Stimulated activated CD4-positive, alpha-beta T cell treated with anti-CD3 and anti-CD28 coated beads, Interleukin-15, amount 100 ng/mL, for 1 hour (primary cell): ENCODE results near the gene SCUBE1.
"Not testable (repeated sequence)": the region's sequence is repeated elsewhere in the genome, so short reads cannot be mapped to it uniquely, and the experiment has no call there.

Experiments used
- DNase-seq, 2 donors: peaks; one replicate each; pipeline ENCODE4 v3.0.0-alpha.2; 2020; ENCODE audit warnings: low read depth in 1 of 2, low spot score in 1 of 2

The SCUBE1 gene

GRCh38 chr22:43280523-43280886, 62.7 kb downstream of the SCUBE1 start:
- not testable (repeated sequence) for DNase-seq

- DNase-seq: no peak
Observed at GRCh38 chr22:43279867-43280522, 63.2 kb downstream of the SCUBE1 start.

DNA sequence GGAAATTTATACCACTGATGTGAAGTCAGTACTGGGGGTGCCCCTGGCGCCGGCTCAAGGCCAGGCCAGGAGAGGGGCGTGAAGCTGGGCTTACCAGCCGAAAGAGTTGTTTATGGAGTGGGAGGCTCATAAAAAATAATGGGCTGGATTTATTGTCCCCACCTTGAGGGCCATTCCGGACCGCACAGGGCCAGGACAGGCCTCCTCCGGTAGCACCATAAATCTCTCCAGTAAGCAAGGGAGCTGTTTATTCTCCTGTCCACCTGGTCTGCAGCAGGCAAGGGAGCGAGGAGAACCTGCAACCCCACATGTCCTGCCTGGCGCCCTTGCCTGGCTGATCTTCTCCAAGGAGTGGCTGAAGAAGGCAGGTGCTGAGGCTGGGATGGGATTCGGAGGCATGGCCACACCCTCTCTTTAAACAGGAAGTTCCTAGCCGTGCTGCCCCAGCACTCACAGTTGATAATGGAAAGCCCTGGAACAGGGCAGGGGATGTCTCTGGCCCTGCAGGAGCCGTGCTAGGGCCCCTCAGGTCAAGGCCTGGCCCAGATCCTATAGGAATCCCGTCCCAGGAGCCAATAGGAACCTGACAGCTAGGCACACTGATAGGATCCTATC, 65.1 kb downstream of the SCUBE1 start:
- DNase-seq: no peak

- no peak for DNase-seq
Observed at GRCh38 chr22:43277091-43277490, 66.1 kb downstream of the SCUBE1 start.

DNA sequence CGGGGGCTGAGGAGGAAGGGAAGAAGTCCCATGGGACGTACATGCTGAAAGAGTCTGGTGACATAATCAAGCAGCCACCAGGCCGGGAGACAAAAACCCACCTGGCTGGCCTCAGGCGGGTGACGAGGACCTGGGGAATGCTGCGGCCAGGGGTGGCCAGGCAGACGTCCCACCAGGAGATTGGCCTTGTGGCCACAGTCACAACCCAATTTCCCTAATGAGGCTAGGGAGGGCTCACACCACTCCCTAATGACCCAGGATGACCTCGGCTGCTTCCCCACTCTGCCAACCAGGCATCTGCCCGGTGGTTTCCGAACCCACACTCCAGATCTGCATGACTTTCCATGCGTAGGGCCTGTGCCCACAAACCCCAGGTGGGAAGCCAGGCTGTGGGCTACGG, 66.9 kb downstream of the SCUBE1 start:
- DNase-seq: no peak

- no peak for DNase-seq
Observed at GRCh38 chr22:43275545-43276317, 67.4 kb downstream of the SCUBE1 start.

DNA sequence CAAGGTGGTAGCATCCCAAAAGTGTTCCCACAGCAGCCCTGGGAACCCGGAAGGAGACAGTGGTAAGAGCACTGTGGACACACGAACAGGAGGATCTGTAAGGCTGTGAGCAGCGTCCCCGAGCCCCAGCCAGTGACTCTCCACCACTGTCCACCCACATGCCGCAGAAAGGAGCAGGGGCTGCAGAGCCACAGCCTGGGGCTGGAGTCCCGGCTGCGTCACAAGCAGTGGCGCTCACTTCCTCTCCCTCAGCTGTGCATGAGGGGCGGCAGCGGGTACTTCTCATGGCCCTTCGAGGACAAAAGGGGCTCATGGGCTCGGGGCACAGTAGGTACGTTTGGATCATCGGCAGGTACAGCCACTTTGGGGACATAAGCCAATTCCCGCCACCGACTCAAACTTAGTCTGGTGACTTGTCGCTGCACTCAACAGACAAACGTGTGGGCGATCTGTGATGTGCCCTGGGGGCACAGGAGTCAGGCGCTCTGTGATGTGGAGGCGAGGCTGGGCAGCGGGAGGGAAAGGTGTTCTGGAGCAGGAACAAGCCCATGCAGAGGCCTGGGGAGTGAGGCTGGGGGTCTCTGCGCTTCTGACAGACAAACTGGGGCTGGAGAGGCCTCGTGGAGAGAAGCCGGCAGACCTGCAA, 68.5 kb downstream of the SCUBE1 start:
- no peak for DNase-seq

- DNase-seq: no peak
Observed at GRCh38 chr22:43273902-43274484, 69.2 kb downstream of the SCUBE1 start.

- no peak for DNase-seq
Observed at GRCh38 chr22:43272869-43273318, 70.3 kb downstream of the SCUBE1 start.

GRCh38 chr22:43272301-43272700, 70.9 kb downstream of the SCUBE1 start:
- DNase-seq: no peak

DNA sequence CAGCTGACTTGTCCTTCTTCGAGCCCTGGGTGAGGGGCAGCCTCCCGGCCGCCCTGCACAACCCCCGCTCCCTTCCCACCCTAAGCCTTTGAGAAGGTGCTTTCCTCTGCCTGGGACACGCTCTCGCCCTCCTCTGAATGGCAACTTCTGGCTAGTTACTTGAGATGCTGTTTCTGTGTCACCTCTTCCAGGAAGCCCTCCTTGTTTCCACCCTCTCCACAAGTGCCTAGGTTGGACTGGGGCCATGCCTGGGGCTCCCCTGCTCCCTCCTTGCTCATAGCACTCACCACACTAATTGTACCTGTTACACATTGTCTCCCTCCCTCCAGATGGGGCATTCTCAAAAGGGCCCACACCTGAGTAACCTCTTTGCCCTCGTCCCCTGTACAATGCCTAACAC, 72.2 kb downstream of the SCUBE1 start:
- no peak for DNase-seq

GRCh38 chr22:43270314-43270908, 72.8 kb downstream of the SCUBE1 start:
- no peak for DNase-seq

- no peak for DNase-seq
Observed at GRCh38 chr22:43269646-43270045, 73.5 kb downstream of the SCUBE1 start.

DNA sequence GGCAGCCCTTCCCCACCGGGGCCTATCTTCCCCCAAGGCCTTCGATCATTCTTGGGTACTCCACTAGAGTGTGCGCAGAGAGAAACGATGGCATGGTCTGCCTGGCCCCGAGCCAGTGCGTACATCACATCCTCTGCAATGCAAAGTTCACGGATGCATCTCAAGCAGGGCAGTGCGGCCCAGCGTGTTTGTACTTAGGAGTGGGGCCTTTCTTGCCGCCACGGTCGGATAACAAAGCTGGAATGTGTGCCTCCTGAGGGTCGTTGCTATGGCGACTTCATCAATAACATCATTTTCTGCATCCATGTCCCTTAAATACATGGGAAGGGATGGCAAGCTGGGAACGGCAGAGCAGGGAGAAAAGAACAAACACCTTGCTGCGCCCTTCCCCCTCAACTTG, 73.9 kb downstream of the SCUBE1 start:
- no peak for DNase-seq

- no peak for DNase-seq
Observed at GRCh38 chr22:43267981-43268660, 75.1 kb downstream of the SCUBE1 start.

DNA sequence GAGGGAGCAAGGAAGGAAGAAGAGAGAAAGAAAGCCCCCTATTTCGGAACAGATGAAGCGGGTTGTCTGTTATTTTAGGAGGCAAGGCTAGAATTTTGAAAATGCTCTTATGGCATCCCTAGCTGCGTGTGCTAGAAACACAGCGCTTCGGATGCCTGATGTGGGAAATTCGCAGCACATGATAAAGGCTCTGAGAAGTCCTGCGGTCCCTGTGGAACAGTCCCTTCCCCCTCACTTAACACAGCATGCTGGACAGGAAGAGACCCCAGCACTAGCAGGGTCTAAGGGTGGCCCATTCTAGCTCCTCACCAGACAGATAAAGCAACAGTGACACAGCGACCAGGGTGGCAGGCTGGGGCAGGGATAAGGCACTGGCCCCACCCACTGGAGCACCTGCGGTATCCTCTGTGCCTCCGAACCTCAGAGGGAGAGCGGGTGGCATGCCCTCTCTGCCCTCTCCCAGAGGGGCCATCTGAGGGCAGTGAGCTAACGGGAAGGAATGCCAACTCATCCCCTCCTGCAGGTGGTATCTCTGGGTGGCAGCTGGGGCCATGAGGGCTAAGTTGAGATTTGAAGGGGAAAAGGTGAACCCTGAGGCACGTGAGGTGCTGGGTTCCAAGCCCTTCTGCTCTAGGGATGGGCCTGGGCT, 75.7 kb downstream of the SCUBE1 start:
- DNase-seq: no peak

GRCh38 chr22:43266076-43266475, 77.1 kb downstream of the SCUBE1 start:
- DNase-seq: no peak

GRCh38 chr22:43263645-43264514, 79.3 kb downstream of the SCUBE1 start:
- peak; percentile 59 to 64 for DNase-seq
